PC-3 (cell line): ENCODE measurements around the gene COL25A1.

Source experiments
- CTCF ChIP-seq: fragments of 300-600 bp; sonication (generic); conservative IDR thresholded peaks from 2 replicates; pipeline ENCODE4 v1.5.1; 2017; ENCODE audit warnings: antibody characterized with exemption, low read depth, mild to moderate bottlenecking, low read length
- EZH2 ChIP-seq: fragments of 300-600 bp; sonication (generic); IDR thresholded peaks from one replicate; pipeline ENCODE4 v1.6.1; 2017; ENCODE audit warnings: antibody characterized with exemption, mild to moderate bottlenecking, low read length; ENCODE audit not compliant: unreplicated experiment
- EZH2phosphoT487 ChIP-seq: fragments of 300-600 bp; sonication (generic); IDR thresholded peaks from 2 replicates; pipeline ENCODE4 v1.6.1; 2018; ENCODE audit warnings: mild to moderate bottlenecking, antibody characterized with exemption, low read length, borderline replicate concordance

GRCh38 chr4:108943976-108944591 lies 358.4 kb downstream of the COL25A1 start:
- TF ChIP-seq CTCF (no peak), EZH2phosphoT487 (no peak), EZH2 (no peak)
